ENCODE results near the gene PDE3A.
"Not testable (repeated sequence)": the region's sequence is repeated elsewhere in the genome, so short reads cannot be mapped to it uniquely, and the experiment has no call there.

The PDE3A gene

GRCh38 chr12:20546267-20546666, 177.9 kb downstream of the PDE3A start:
- in situ Hi-C loops (cut with HindIII; ENCODE audit: low sequenced_read_pairs): no loop called here

GRCh38 chr12:20547816-20548575, 179.7 kb downstream of the PDE3A start:
- in situ Hi-C loops (cut with HindIII; ENCODE audit: low sequenced_read_pairs): no loop called here

- in situ Hi-C loops (cut with HindIII; ENCODE audit: low sequenced_read_pairs): no loop called here
Observed at GRCh38 chr12:20548611-20549010, 180.3 kb downstream of the PDE3A start.

- in situ Hi-C loops (cut with HindIII; ENCODE audit: low sequenced_read_pairs): no loop called here
Observed at GRCh38 chr12:20549108-20549719, 180.9 kb downstream of the PDE3A start.

GRCh38 chr12:20551742-20552442, 183.6 kb downstream of the PDE3A start:
- in situ Hi-C loops (cut with HindIII; ENCODE audit: low sequenced_read_pairs): not testable (repeated sequence)

GRCh38 chr12:20552586-20552985, 184.2 kb downstream of the PDE3A start:
- in situ Hi-C loops (cut with HindIII; ENCODE audit: low sequenced_read_pairs): not testable (repeated sequence)

GRCh38 chr12:20555015-20555414, 186.7 kb downstream of the PDE3A start:
- in situ Hi-C loops (cut with HindIII; ENCODE audit: low sequenced_read_pairs): no loop called here

GRCh38 chr12:20555771-20556170, 187.4 kb downstream of the PDE3A start:
- in situ Hi-C loops (cut with HindIII; ENCODE audit: low sequenced_read_pairs): no loop called here

GRCh38 chr12:20557096-20557495, 188.8 kb downstream of the PDE3A start:
- in situ Hi-C loops (cut with HindIII; ENCODE audit: low sequenced_read_pairs): no loop called here

GRCh38 chr12:20560935-20561334, 192.6 kb downstream of the PDE3A start:
- in situ Hi-C loops (cut with HindIII; ENCODE audit: low sequenced_read_pairs): no loop called here

- in situ Hi-C loops (cut with HindIII; ENCODE audit: low sequenced_read_pairs): no loop called here
Observed at GRCh38 chr12:20561871-20562270, 193.5 kb downstream of the PDE3A start.

- in situ Hi-C loops (cut with HindIII; ENCODE audit: low sequenced_read_pairs): no loop called here
Observed at GRCh38 chr12:20567413-20567812, 199.1 kb downstream of the PDE3A start.

GRCh38 chr12:20572451-20572850, 204.1 kb downstream of the PDE3A start:
- in situ Hi-C loops (cut with HindIII; ENCODE audit: low sequenced_read_pairs): no loop called here

GRCh38 chr12:20576528-20576927, 208.2 kb downstream of the PDE3A start:
- in situ Hi-C loops (cut with HindIII; ENCODE audit: low sequenced_read_pairs): no loop called here

- in situ Hi-C loops (cut with HindIII; ENCODE audit: low sequenced_read_pairs): no loop called here
Observed at GRCh38 chr12:20577054-20577453, 208.7 kb downstream of the PDE3A start.

GRCh38 chr12:20578142-20578541, 209.8 kb downstream of the PDE3A start:
- in situ Hi-C loops (cut with HindIII; ENCODE audit: low sequenced_read_pairs): no loop called here

- in situ Hi-C loops (cut with HindIII; ENCODE audit: low sequenced_read_pairs): no loop called here
Observed at GRCh38 chr12:20585055-20585625, 216.8 kb downstream of the PDE3A start.

GRCh38 chr12:20585913-20586312, 217.6 kb downstream of the PDE3A start:
- in situ Hi-C loops (cut with HindIII; ENCODE audit: low sequenced_read_pairs): no loop called here

- in situ Hi-C loops (cut with HindIII; ENCODE audit: low sequenced_read_pairs): no loop called here
Observed at GRCh38 chr12:20588042-20588441, 219.7 kb downstream of the PDE3A start.

GRCh38 chr12:20590570-20590969, 222.2 kb downstream of the PDE3A start:
- in situ Hi-C loops (cut with HindIII; ENCODE audit: low sequenced_read_pairs): no loop called here

- in situ Hi-C loops (cut with HindIII; ENCODE audit: low sequenced_read_pairs): no loop called here
Observed at GRCh38 chr12:20592556-20592955, 224.2 kb downstream of the PDE3A start.

- in situ Hi-C loops (cut with HindIII; ENCODE audit: low sequenced_read_pairs): no loop called here
Observed at GRCh38 chr12:20593611-20594010, 225.3 kb downstream of the PDE3A start.
